Measurements from ENCODE around the gene TNMD. TPM values are rescaled to one million over a fixed set of nuclear protein-coding genes. Genes with fewer than 3 reads are reported as not detected.

TNMD gene
- polyA plus RNA-seq, 1 of the 3 experiments (the other 2 are of a cell fraction), result not detected

DNA sequence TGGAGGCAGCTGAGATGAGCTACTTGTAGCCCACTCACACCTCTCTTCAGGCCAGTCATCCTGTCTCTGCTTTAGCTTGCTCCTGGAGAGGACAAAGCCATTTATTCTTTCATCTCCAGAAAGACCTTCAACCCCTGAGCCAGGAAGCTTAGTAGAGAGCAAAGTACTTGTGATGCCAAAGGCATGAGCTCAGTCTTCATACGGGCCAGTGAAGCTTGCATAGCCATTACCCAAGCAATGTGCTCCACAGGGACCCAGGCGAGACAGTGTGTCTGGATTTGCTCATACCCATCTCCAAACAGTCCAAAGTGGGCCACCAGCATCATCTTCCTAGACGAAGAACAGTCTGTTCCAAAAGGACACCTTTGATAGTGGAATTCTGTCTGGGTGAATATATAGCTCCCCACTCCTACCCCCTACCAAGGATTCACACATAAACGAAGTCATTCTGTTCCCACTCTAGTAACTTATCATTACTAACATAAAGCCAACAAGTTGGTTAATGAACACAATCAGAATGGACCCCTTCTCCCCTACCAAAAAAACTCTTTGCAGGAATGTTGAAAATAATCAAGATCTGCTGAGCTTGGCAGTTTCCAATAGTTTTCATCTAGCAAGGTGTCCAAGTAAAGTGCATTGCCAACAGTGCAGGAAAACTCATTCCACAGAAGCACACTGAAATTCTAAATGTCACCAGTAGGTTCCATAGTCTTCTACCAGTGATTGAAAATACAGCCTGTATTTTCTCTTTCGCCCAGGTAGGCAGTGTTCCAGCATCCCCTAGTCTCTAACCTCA lies 6.7 kb downstream of the TNMD start:
- CTCF ChIA-PET, result no interaction called here
- H3K9me2 ChIP-seq, result no peaks in the 10 kb centered on the region
- no peaks in the 10 kb centered on the region for H3K79me2 ChIP-seq (ENCODE audit: insufficient read depth)
- no peaks in the 10 kb centered on the region for H3K4me1 ChIP-seq (ENCODE audit: control insufficient read depth in 1 of 2, insufficient read depth in 2 of 2, low read depth in 1 of 2, low read length in 1 of 2)
- no peaks in the 10 kb centered on the region for H4K20me1 ChIP-seq (ENCODE audit: insufficient read depth)
- POLR2A ChIA-PET, result no interaction called here
- H3K4me3 ChIP-seq (ENCODE audit: low read depth in 2 of 2, low read length in 1 of 2), result no peak overlapping the region
- DNase-seq, result no peak
- H3K27ac ChIP-seq (ENCODE audit: low read depth in 2 of 2, low read length in 1 of 2), result no peak overlapping the region
- 1% methylated on average over 5 of the region's 5 CpGs for WGBS (ENCODE audit: low lambda C conversion rate)
- no peak overlapping the region for H2AFZ ChIP-seq (ENCODE audit: low read depth)
- no peaks in the 10 kb centered on the region for H3K36me3 ChIP-seq (replicated peaks in 1 of 2; ENCODE audit: control insufficient read depth in 1 of 2, insufficient read depth in 2 of 2, low read length in 1 of 2)
- TF ChIP-seq EP300 (IDR thresholded peaks at IDR 0.05; ENCODE audit: borderline replicate concordance in 1 of 2, low read depth in 1 of 2, low read length in 1 of 2), result no peak
- H3K4me2 ChIP-seq, result no peak overlapping the region
- H3K9ac ChIP-seq, result no peak overlapping the region
- peaks cover 10% of the 10 kb centered on the region; the same call in 1 of the 2 replicates for H3K27me3 ChIP-seq (ENCODE audit: insufficient read depth)
- H3F3A ChIP-seq (replicated peaks; ENCODE audit: insufficient read depth), result no peaks in the 10 kb centered on the region
- H3K9me3 ChIP-seq, result no peaks in the 10 kb centered on the region

DNA sequence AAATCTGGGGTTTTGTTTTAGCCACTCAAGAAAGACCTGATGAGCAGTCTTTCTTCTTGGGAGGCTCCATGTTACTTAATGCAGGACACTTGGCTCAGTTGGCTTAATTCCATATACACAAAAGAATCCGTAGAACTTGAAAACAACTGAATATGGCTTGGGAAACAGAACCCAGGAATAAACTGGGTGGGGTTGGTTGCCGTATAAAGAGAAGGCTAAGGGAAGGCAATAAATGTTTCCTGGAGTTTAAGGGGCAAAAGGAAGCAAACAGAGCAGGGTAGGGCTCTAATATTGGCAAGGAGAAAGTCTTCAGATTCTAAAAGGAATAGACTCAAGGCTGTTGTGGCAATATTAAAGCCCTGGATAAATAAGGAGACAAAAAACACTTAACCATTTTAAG lies 8.4 kb downstream of the TNMD start:
- H3F3A ChIP-seq (replicated peaks; ENCODE audit: insufficient read depth), result no peaks in the 10 kb centered on the region
- POLR2A ChIA-PET, result no interaction called here
- no peak for TF ChIP-seq EP300 (IDR thresholded peaks at IDR 0.05; ENCODE audit: borderline replicate concordance in 1 of 2, low read depth in 1 of 2, low read length in 1 of 2)
- no peak for TF ChIP-seq YY1 (IDR thresholded peaks at IDR 0.05; ENCODE audit: low read depth)
- TF ChIP-seq FOSL2 (IDR thresholded peaks at IDR 0.05; ENCODE audit: borderline replicate concordance, low read depth), result no peak
- TF ChIP-seq CHD2 (IDR thresholded peaks at IDR 0.05; ENCODE audit: low read length, partially characterized antibody), result no peak
- TF ChIP-seq ELF1 (IDR thresholded peaks at IDR 0.05), result no peak
- TF ChIP-seq, protein P1, sequence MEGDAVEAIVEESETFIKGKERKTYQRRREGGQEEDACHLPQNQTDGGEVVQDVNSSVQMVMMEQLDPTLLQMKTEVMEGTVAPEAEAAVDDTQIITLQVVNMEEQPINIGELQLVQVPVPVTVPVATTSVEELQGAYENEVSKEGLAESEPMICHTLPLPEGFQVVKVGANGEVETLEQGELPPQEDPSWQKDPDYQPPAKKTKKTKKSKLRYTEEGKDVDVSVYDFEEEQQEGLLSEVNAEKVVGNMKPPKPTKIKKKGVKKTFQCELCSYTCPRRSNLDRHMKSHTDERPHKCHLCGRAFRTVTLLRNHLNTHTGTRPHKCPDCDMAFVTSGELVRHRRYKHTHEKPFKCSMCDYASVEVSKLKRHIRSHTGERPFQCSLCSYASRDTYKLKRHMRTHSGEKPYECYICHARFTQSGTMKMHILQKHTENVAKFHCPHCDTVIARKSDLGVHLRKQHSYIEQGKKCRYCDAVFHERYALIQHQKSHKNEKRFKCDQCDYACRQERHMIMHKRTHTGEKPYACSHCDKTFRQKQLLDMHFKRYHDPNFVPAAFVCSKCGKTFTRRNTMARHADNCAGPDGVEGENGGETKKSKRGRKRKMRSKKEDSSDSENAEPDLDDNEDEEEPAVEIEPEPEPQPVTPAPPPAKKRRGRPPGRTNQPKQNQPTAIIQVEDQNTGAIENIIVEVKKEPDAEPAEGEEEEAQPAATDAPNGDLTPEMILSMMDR (IDR thresholded peaks at IDR 0.05), result no peak
- no peak for TF ChIP-seq NRF1 (IDR thresholded peaks at IDR 0.05; ENCODE audit: low read depth, low read length)
- no peaks in the 10 kb centered on the region for H4K20me1 ChIP-seq (ENCODE audit: insufficient read depth)
- H3K4me3 ChIP-seq (ENCODE audit: low read depth in 2 of 2, low read length in 1 of 2), result no peak overlapping the region
- 0% methylated on average over 2 of the region's 2 CpGs for WGBS (ENCODE audit: low lambda C conversion rate)
- no peak overlapping the region for H3K9ac ChIP-seq
- no peaks in the 10 kb centered on the region for H3K36me3 ChIP-seq (replicated peaks in 1 of 2; ENCODE audit: control insufficient read depth in 1 of 2, insufficient read depth in 2 of 2, low read length in 1 of 2)
- no peak for DNase-seq
- H3K4me2 ChIP-seq, result no peak overlapping the region
- CTCF ChIA-PET, result no interaction called here
- H3K27ac ChIP-seq (ENCODE audit: low read depth in 2 of 2, low read length in 1 of 2), result no peak overlapping the region
- no peaks in the 10 kb centered on the region for H3K79me2 ChIP-seq (ENCODE audit: insufficient read depth)
- no peaks in the 10 kb centered on the region for H3K9me2 ChIP-seq
- no peak overlapping the region for H2AFZ ChIP-seq (ENCODE audit: low read depth)
- H3K27me3 ChIP-seq (ENCODE audit: insufficient read depth), result peaks cover 7% of the 10 kb centered on the region; the same call in 1 of the 2 replicates
- H3K9me3 ChIP-seq, result no peaks in the 10 kb centered on the region
- H3K4me1 ChIP-seq (ENCODE audit: control insufficient read depth in 1 of 2, insufficient read depth in 2 of 2, low read depth in 1 of 2, low read length in 1 of 2), result no peaks in the 10 kb centered on the region

DNA sequence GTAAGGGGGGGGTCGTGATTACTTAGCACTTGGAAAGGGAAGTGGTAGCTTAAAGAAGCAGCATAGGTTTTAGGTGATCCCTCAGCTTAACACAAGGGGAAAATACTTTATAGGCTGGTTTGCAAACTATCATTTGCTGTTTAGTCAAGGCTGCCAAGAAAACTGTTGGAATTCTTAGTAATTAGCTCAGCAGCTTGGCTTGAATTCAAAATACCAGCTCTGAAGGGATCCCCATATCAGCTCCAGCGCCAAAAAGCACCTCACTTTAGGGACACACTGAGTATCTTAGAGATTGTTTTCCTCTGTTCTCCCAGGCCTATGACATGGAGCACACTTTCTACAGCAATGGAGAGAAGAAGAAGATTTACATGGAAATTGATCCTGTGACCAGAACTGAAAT lies 8.8 kb downstream of the TNMD start:
- ChIA-PET CTCF (no interaction called here), POLR2A (no interaction called here)
- Histone ChIP-seq H3K4me1 (ENCODE audit: control insufficient read depth in 1 of 2, insufficient read depth in 2 of 2, low read depth in 1 of 2, low read length in 1 of 2) (no peaks in the 10 kb centered on the region), H3K9me2 (no peaks in the 10 kb centered on the region), H2AFZ (ENCODE audit: low read depth) (no peak overlapping the region), H4K20me1 (ENCODE audit: insufficient read depth) (no peaks in the 10 kb centered on the region), H3K4me3 (ENCODE audit: low read depth in 2 of 2, low read length in 1 of 2) (no peak overlapping the region), H3K79me2 (ENCODE audit: insufficient read depth) (no peaks in the 10 kb centered on the region), H3K4me2 (no peak overlapping the region), H3K9me3 (no peaks in the 10 kb centered on the region), H3K27ac (ENCODE audit: low read depth in 2 of 2, low read length in 1 of 2) (no peak overlapping the region), H3F3A (replicated peaks; ENCODE audit: insufficient read depth) (no peaks in the 10 kb centered on the region), H3K36me3 (replicated peaks in 1 of 2; ENCODE audit: control insufficient read depth in 1 of 2, insufficient read depth in 2 of 2, low read length in 1 of 2) (no peaks in the 10 kb centered on the region), H3K27me3 (ENCODE audit: insufficient read depth) (peaks cover 3% of the 10 kb centered on the region), H3K9ac (no peak overlapping the region)
- DNase-seq, result no peak
- 6% methylated on average over 2 of the region's 2 CpGs for WGBS (ENCODE audit: low lambda C conversion rate)
- TF ChIP-seq YY1 (IDR thresholded peaks at IDR 0.05; ENCODE audit: low read depth), result no peak
- TF ChIP-seq GABPA (IDR thresholded peaks at IDR 0.05; ENCODE audit: low read depth), result no peak
- no peak for TF ChIP-seq JUND (IDR thresholded peaks at IDR 0.05)
- no peak for TF ChIP-seq MXI1 (IDR thresholded peaks at IDR 0.05; ENCODE audit: low read depth, low read length)
- TF ChIP-seq, protein P1 (IDR thresholded peaks at IDR 0.05), result no peak
- TF ChIP-seq, protein P2, sequence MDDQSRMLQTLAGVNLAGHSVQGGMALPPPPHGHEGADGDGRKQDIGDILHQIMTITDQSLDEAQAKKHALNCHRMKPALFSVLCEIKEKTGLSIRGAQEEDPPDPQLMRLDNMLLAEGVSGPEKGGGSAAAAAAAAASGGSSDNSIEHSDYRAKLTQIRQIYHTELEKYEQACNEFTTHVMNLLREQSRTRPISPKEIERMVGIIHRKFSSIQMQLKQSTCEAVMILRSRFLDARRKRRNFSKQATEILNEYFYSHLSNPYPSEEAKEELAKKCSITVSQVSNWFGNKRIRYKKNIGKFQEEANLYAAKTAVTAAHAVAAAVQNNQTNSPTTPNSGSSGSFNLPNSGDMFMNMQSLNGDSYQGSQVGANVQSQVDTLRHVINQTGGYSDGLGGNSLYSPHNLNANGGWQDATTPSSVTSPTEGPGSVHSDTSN (IDR thresholded peaks at IDR 0.05), result no peak
- no peak for TF ChIP-seq SMC3 (IDR thresholded peaks at IDR 0.05; ENCODE audit: low read depth, low read length)
- no peak for TF ChIP-seq RAD21 (IDR thresholded peaks at IDR 0.05; ENCODE audit: low read length)
- no peak for TF ChIP-seq FOXM1 (IDR thresholded peaks at IDR 0.05; ENCODE audit: low read depth)
- no peak for TF ChIP-seq ELF1 (IDR thresholded peaks at IDR 0.05)
- no peak for TF ChIP-seq FOXJ3 (CRISPR knock-in tag; IDR thresholded peaks at IDR 0.05)
- no peak for TF ChIP-seq FOSL2 (IDR thresholded peaks at IDR 0.05; ENCODE audit: borderline replicate concordance, low read depth)
- TF ChIP-seq SIN3A (IDR thresholded peaks at IDR 0.05; ENCODE audit: borderline replicate concordance, low read depth, low read length), result no peak
